Small intestine (tissue), 7 donors: ENCODE data around the gene MARK3. TPM values are rescaled to one million over a fixed set of nuclear protein-coding genes. Genes with fewer than 3 reads are reported as not detected.

Experiments used
- DNase-seq, 2 donors: peaks; one replicate each; pipeline versions ENCODE4 v3.0.0 to v3.0.0-alpha.2; 2013
- FAIRE-seq: peaks from 2 replicates; lab custom pipeline; 2012; peaks lifted over from hg19 to GRCh38; lab: Jason Lieb, UNC
- H3K27ac ChIP-seq, 3 donors: one replicate each; pipeline ENCODE4 v1.5.1; 2013; ENCODE audit warnings: low read length in 2 of 3, mild to moderate bottlenecking in 2 of 3, control low read depth in 1 of 3, inconsistent platforms in 1 of 3, low read depth in 1 of 3, moderate library complexity in 1 of 3
- H3K27me3 ChIP-seq, 3 donors: one replicate each; pipeline ENCODE4 v1.6.1; 2013; ENCODE audit warnings: low read length in 3 of 3, inconsistent platforms in 1 of 3; ENCODE audit not compliant: control insufficient read depth in 3 of 3, insufficient read depth in 3 of 3
- H3K36me3 ChIP-seq, 3 donors: one replicate each; pipeline ENCODE4 v1.6.1; 2013; ENCODE audit warnings: low read length in 3 of 3, inconsistent platforms in 1 of 3, low read depth in 1 of 3, mild to moderate bottlenecking in 1 of 3, moderate library complexity in 1 of 3; ENCODE audit not compliant: control insufficient read depth in 3 of 3, insufficient read depth in 2 of 3
- H3K4me1 ChIP-seq, 3 donors: one replicate each; pipeline ENCODE4 v1.6.1; 2013; ENCODE audit warnings: low read length in 2 of 3, inconsistent platforms in 1 of 3, low read depth in 1 of 3, mild to moderate bottlenecking in 1 of 3, moderate library complexity in 1 of 3; ENCODE audit not compliant: control insufficient read depth in 3 of 3, insufficient read depth in 2 of 3
- H3K4me3 ChIP-seq, 3 donors: one replicate each; pipeline ENCODE4 v1.5.1; 2013; ENCODE audit warnings: low read length in 3 of 3, control low read depth in 1 of 3, inconsistent platforms in 1 of 3, low read depth in 1 of 3, mild to moderate bottlenecking in 1 of 3, moderate library complexity in 1 of 3
- H3K9me3 ChIP-seq, 2 donors: one replicate each; pipeline ENCODE4 v1.6.1; 2013; ENCODE audit warnings: low read depth in 1 of 2, low read length in 1 of 2; ENCODE audit not compliant: control insufficient read depth in 2 of 2, insufficient read depth in 1 of 2
- WGBS, 3 donors: extraction: QIAGEN DNeasy Blood & Tissue Kit; methylation state at CpG; one replicate each; pipeline ENCODE4 v1.1.7; 2013; 5-methylcytosine and 5-hydroxymethylcytosine counted together
- polyA plus RNA-seq, 4 donors: library from polyadenylated mRNA; stranded (reverse) in 3 of 4; unstranded in 1 of 4; fragments of 200-250 nt in 3 of 4; fragments of 120-200 nt in 1 of 4; gene quantifications; one replicate each; pipeline versions ENCODE4 v1.2.1 to v1.2.3, GENCODE V29; 2013
- donor health status: healthy with polysubstance abuse.
- donor health status: control.
- donor health status: control.
- donor health status: Bipolar disorder and iron deficiency.
- donor health status: healthy.

The MARK3 gene
- polyA plus RNA-seq, 4 donors, result 37.7 to 67.8 (median 60.6) TPM

DNA sequence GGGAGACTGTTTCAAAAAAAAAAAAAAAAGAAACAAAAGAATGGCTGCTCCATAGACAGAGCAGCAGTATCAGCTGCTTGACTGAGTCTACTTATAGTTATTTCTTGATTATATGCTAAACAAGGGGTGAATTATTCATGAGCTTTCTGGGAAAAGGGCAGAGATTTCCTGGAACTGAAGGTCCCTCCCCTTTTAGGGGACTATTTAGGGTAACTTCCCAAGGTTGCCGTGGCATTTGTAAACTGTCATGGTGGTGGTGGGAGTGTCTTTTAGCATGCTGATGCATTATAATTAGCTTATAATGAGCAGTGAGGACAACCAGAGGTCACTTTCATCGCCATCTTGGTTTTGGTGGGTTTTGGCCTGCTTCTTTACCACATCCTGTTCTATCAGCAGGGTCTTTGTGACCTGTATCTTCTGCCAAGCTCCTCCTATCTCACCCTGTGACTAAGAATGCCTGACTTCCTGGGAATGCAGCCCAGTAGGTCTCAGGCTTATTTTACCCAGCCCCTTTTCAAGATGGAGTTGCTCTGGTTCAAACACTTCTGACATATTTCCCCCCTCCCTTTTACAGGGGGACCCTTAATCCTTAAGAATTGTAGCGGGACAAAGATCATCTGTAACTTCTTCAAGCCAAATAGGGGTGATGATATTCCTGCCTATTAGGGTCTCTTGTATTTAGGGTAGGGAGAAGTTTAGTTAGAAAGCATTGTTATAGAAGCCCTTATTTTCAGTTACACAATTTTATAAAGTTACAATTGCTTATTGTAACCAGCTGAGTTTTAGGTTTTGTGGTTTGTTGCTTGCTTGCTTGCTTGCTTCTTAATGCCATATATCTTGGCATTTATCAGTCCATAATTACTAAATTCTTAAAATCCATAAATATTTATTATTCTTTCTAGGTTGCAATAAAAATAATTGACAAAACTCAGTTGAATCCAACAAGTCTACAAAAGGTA lies 42.5 kb downstream of the MARK3 start:
- 59 to 82% (median 77%) methylated on average over 3 of the region's 3 CpGs for WGBS, 3 donors
- DNase-seq, result peak in 1 of 2 donors; percentile 11
- Histone ChIP-seq H3K9me3 (no peaks in the 10 kb centered on the region), H3K4me1 (peaks cover 0 to 14% (median 0%) of the 10 kb centered on the region in 3 donors), H3K36me3 (peaks cover 0 to 14% (median 0%) of the 10 kb centered on the region in 3 donors), H3K27ac (peak overlapping the region in 1 of 3 donors; percentile 62), H3K4me3 (no peak overlapping the region), H3K27me3 (no peaks in the 10 kb centered on the region)
- FAIRE-seq, result no peak

DNA sequence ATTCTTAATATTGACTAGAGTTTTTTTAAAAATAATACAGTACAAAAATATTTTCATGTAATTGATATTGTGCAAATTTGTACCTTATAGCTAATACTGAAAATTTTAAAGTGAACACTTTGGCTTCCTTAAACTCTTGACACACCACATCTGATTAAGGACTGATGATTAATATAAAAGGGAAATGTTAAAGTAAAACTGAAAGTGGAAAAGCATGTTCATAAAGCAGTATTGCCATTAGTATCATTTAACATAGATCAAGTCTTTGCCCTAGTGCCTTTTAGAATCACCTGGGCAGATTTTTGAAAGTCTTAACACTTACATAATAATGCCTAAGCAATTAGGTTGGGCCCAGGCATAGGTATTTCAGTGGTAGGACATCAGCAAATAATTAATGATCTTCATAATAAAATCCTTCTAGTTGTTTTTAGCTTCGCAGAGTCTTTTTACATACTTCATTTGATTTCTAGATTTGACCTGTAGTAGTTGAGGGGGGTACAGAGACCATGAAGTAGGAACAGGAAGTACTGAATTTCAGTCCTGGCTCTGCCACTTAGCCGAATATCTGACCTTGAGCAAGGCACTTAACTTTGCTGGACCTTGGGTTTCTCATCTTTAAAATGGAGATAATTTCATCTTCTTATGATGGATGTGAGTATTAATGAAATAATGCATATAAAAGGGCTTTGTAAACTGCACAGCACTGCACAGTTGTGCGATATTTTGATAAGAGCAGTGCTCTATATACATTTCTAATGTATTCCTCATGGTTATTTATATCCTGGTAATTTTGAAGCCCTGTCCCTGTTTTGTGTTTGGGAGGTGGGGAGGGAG lies 43.7 kb downstream of the MARK3 start:
- Histone ChIP-seq H3K9me3 (no peaks in the 10 kb centered on the region), H3K36me3 (peaks cover 0 to 11% (median 0%) of the 10 kb centered on the region in 3 donors), H3K4me3 (no peak overlapping the region), H3K4me1 (peaks cover 0 to 14% (median 0%) of the 10 kb centered on the region in 3 donors), H3K27ac (peak overlapping the region in 2 of 3 donors; percentile 33 to 41), H3K27me3 (no peaks in the 10 kb centered on the region)
- FAIRE-seq (no peak), DNase-seq (peak in 1 of 2 donors; percentile 73)
- 55 to 59% (median 58%) methylated on average over 3 of the region's 3 CpGs for WGBS, 3 donors

- Histone ChIP-seq H3K36me3 (peaks cover 0 to 9% (median 0%) of the 10 kb centered on the region in 3 donors), H3K9me3 (no peaks in the 10 kb centered on the region), H3K27ac (no peak overlapping the region), H3K4me3 (no peak overlapping the region), H3K27me3 (no peaks in the 10 kb centered on the region), H3K4me1 (peaks cover 0 to 14% (median 0%) of the 10 kb centered on the region in 3 donors)
- WGBS, 3 donors, result 87 to 90% (median 89%) methylated on average over 3 of the region's 3 CpGs
- no peak for FAIRE-seq
- DNase-seq, result no peak
Measured at GRCh38 chr14:103430358-103430757, 45.1 kb downstream of the MARK3 start.

DNA sequence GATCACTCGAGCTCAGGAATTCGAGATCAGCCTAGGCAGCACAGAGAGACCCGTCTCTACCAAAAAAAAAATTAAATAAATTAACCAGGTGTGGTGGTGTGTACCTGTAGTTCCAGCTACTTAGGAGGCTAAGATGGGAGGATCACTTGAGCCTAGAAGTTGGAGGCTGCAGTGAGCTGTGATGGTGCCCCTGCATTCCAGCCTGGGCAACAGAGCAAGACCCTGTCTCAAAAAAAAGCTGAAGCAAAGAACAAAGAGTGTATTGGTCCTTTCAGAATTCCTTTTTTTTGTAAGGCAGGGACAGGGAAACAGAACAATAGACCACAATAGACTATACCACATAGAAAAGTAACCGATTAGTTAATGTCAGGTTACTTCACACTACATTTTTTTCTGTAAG lies 47.4 kb downstream of the MARK3 start:
- WGBS, 3 donors, result 85 to 96% (median 92%) methylated on average over 4 of the region's 4 CpGs
- H3K27ac ChIP-seq, result no peak overlapping the region
- peaks cover 0 to 9% (median 0%) of the 10 kb centered on the region in 3 donors for H3K36me3 ChIP-seq
- no peak for FAIRE-seq
- H3K4me3 ChIP-seq, result no peak overlapping the region
- no peaks in the 10 kb centered on the region for H3K9me3 ChIP-seq
- H3K27me3 ChIP-seq, result no peaks in the 10 kb centered on the region
- no peak for DNase-seq
- peaks cover 0 to 11% (median 0%) of the 10 kb centered on the region in 3 donors for H3K4me1 ChIP-seq

DNA sequence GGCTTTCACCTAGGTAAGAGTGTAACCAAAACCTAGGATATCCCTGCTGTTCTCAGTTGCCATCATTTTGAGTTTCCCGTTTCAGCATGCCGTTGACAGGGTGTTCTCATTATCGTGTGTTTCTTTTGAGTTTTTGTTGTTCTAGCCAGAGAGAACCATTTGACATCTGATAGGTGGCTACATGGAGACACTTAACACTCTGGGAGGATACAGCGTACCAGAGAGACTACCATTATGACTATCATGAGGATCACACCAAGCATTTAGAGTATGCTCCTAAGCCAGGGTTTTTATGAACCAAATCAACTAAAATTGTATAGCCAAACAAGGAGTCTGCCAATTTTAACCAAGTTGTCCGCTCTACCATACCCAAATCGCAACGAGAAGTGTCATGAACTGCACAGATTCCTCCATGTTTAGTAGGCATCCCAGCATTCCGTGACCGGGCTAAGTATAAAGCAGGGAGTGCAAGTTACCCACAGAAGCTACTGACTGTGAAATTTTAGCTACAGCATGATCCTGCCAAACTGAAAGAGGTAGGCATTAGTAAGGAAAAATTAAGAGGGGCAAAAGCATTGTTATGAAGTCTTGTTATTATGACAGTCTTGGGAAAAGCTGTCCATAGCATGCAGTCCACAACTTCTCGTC lies 48.8 kb downstream of the MARK3 start:
- Histone ChIP-seq H3K36me3 (peaks cover 0 to 13% (median 0%) of the 10 kb centered on the region in 3 donors), H3K4me1 (peaks cover 0 to 4% (median 0%) of the 10 kb centered on the region in 3 donors), H3K27ac (no peak overlapping the region), H3K27me3 (no peaks in the 10 kb centered on the region), H3K4me3 (no peak overlapping the region), H3K9me3 (no peaks in the 10 kb centered on the region)
- FAIRE-seq (no peak), DNase-seq (no peak)
- WGBS, 3 donors, result 88 to 95% (median 90%) methylated on average over 10 of the region's 10 CpGs

- Histone ChIP-seq H3K4me3 (no peak overlapping the region), H3K27me3 (no peaks in the 10 kb centered on the region), H3K4me1 (no peaks in the 10 kb centered on the region), H3K27ac (no peak overlapping the region), H3K9me3 (no peaks in the 10 kb centered on the region), H3K36me3 (peaks cover 0 to 20% (median 0%) of the 10 kb centered on the region in 3 donors)
- 85 to 95% (median 88%) methylated on average over 6 of the region's 6 CpGs for WGBS, 3 donors
- DNase-seq, result no peak
- FAIRE-seq, result no peak
Measured at GRCh38 chr14:103434868-103435442, 49.7 kb downstream of the MARK3 start.

GRCh38 chr14:103436533-103436932 lies 51.3 kb downstream of the MARK3 start:
- no peak for FAIRE-seq
- H3K27me3 ChIP-seq, result no peaks in the 10 kb centered on the region
- DNase-seq, result no peak
- no peaks in the 10 kb centered on the region for H3K4me1 ChIP-seq
- no peaks in the 10 kb centered on the region for H3K9me3 ChIP-seq
- WGBS, 3 donors, result 85 to 91% (median 89%) methylated on average over 5 of the region's 5 CpGs
- peaks cover 0 to 19% (median 5%) of the 10 kb centered on the region in 3 donors for H3K36me3 ChIP-seq
- H3K27ac ChIP-seq, result no peak overlapping the region
- H3K4me3 ChIP-seq, result no peak overlapping the region
